ACC112 (cell line): Measurements from ENCODE around the gene ACTN2.

Experiments used
- H2AFZ ChIP-seq: fragments of 200-600 bp; sonication (generic); one replicate; pipeline ENCODE4 v1.6.0; 2017; ENCODE audit warnings: antibody characterized with exemption, low read length; ENCODE audit not compliant: unreplicated experiment
- H3K27ac ChIP-seq: fragments of 200-600 bp; sonication (generic); 2 replicates; pipeline ENCODE4 v1.5.1; 2014; ENCODE audit warnings: low read depth, mild to moderate bottlenecking, antibody characterized with exemption, low read length, moderate library complexity
- H3K27me3 ChIP-seq: fragments of 200-600 bp; sonication (generic); 2 replicates; pipeline ENCODE4 v1.6.1; 2014; ENCODE audit warnings: mild to moderate bottlenecking, antibody characterized with exemption, low read length, moderate library complexity, mixed read lengths; ENCODE audit not compliant: insufficient read depth
- H3K36me3 ChIP-seq: fragments of 200-600 bp; sonication (generic); 2 replicates; pipeline ENCODE4 v1.6.1; 2016; ENCODE audit warnings: mild to moderate bottlenecking, antibody characterized with exemption, low read length, moderate library complexity, mixed read lengths; ENCODE audit not compliant: insufficient read depth
- H3K4me1 ChIP-seq: fragments of 200-600 bp; sonication (generic); one replicate; pipeline ENCODE4 v1.6.1; 2016; ENCODE audit warnings: low read length, mixed read lengths; ENCODE audit not compliant: insufficient read depth, unreplicated experiment, control insufficient read depth
- H3K4me3 ChIP-seq: fragments of 200-600 bp; sonication (generic); 2 replicates; pipeline ENCODE4 v1.5.1; 2014; ENCODE audit warnings: mild to moderate bottlenecking, low read depth, low read length
- H3K79me2 ChIP-seq: fragments of 200-600 bp; sonication (generic); one replicate; pipeline ENCODE4 v1.6.0; 2016; ENCODE audit warnings: low read length; ENCODE audit not compliant: control insufficient read depth, unreplicated experiment, insufficient read depth

ACTN2 gene

GRCh38 chr1:236691348-236691747, 5.0 kb downstream of the ACTN2 start:
- Histone ChIP-seq H3K4me3 (no peak overlapping the region), H3K4me1 (peaks cover 18% of the 10 kb centered on the region), H3K36me3 (no peaks in the 10 kb centered on the region), H3K79me2 (no peaks in the 10 kb centered on the region), H3K27me3 (peaks cover 13% of the 10 kb centered on the region; the same call in 1 of the 2 replicates), H3K27ac (no peak overlapping the region), H2AFZ (no peak overlapping the region)

GRCh38 chr1:236692128-236692527, 5.8 kb downstream of the ACTN2 start:
- Histone ChIP-seq H3K27me3 (peaks cover 12% of the 10 kb centered on the region; the same call in 1 of the 2 replicates), H3K27ac (no peak overlapping the region), H3K4me1 (peaks cover 18% of the 10 kb centered on the region), H3K4me3 (no peak overlapping the region), H3K79me2 (no peaks in the 10 kb centered on the region), H2AFZ (no peak overlapping the region), H3K36me3 (no peaks in the 10 kb centered on the region)

- Histone ChIP-seq H3K36me3 (no peaks in the 10 kb centered on the region), H2AFZ (no peak overlapping the region), H3K27ac (no peak overlapping the region), H3K4me1 (peaks cover 12% of the 10 kb centered on the region), H3K27me3 (peaks cover 8% of the 10 kb centered on the region; the same call in 1 of the 2 replicates), H3K4me3 (no peak overlapping the region), H3K79me2 (no peaks in the 10 kb centered on the region)
Measured at GRCh38 chr1:236692742-236693141, 6.4 kb downstream of the ACTN2 start.

- Histone ChIP-seq H3K27me3 (no peaks in the 10 kb centered on the region), H3K36me3 (no peaks in the 10 kb centered on the region), H3K4me1 (no peaks in the 10 kb centered on the region), H3K4me3 (no peak overlapping the region), H2AFZ (no peak overlapping the region), H3K27ac (no peak overlapping the region), H3K79me2 (no peaks in the 10 kb centered on the region)
Measured at GRCh38 chr1:236699366-236699765, 13.1 kb downstream of the ACTN2 start.

- Histone ChIP-seq H3K27ac (no peak overlapping the region), H3K27me3 (no peaks in the 10 kb centered on the region), H3K36me3 (no peaks in the 10 kb centered on the region), H3K4me3 (no peak overlapping the region), H3K79me2 (no peaks in the 10 kb centered on the region), H3K4me1 (no peaks in the 10 kb centered on the region), H2AFZ (no peak overlapping the region)
Measured at GRCh38 chr1:236700903-236701302, 14.6 kb downstream of the ACTN2 start.

GRCh38 chr1:236701782-236702181, 15.5 kb downstream of the ACTN2 start:
- H3K27ac ChIP-seq = no peak overlapping the region
- H2AFZ ChIP-seq = no peak overlapping the region
- H3K79me2 ChIP-seq = no peaks in the 10 kb centered on the region
- H3K27me3 ChIP-seq = no peaks in the 10 kb centered on the region
- no peaks in the 10 kb centered on the region for H3K36me3 ChIP-seq
- H3K4me3 ChIP-seq = no peak overlapping the region
- no peaks in the 10 kb centered on the region for H3K4me1 ChIP-seq

- no peaks in the 10 kb centered on the region for H3K36me3 ChIP-seq
- no peaks in the 10 kb centered on the region for H3K27me3 ChIP-seq
- H3K4me3 ChIP-seq = no peak overlapping the region
- H3K4me1 ChIP-seq = no peaks in the 10 kb centered on the region
- no peaks in the 10 kb centered on the region for H3K79me2 ChIP-seq
- no peak overlapping the region for H2AFZ ChIP-seq
- no peak overlapping the region for H3K27ac ChIP-seq
Measured at GRCh38 chr1:236702791-236703394, 16.6 kb downstream of the ACTN2 start.

- no peaks in the 10 kb centered on the region for H3K79me2 ChIP-seq
- no peaks in the 10 kb centered on the region for H3K36me3 ChIP-seq
- no peak overlapping the region for H2AFZ ChIP-seq
- no peaks in the 10 kb centered on the region for H3K27me3 ChIP-seq
- H3K4me1 ChIP-seq = no peaks in the 10 kb centered on the region
- H3K27ac ChIP-seq = no peak overlapping the region
- no peak overlapping the region for H3K4me3 ChIP-seq
Measured at GRCh38 chr1:236705771-236706170, 19.5 kb downstream of the ACTN2 start.

GRCh38 chr1:236706183-236706582, 19.9 kb downstream of the ACTN2 start:
- Histone ChIP-seq H3K4me1 (no peaks in the 10 kb centered on the region), H3K36me3 (no peaks in the 10 kb centered on the region), H3K27ac (no peak overlapping the region), H3K4me3 (no peak overlapping the region), H3K79me2 (no peaks in the 10 kb centered on the region), H3K27me3 (no peaks in the 10 kb centered on the region), H2AFZ (no peak overlapping the region)

GRCh38 chr1:236710328-236710892, 24.1 kb downstream of the ACTN2 start:
- H3K27ac ChIP-seq = no peak overlapping the region
- H3K36me3 ChIP-seq = no peaks in the 10 kb centered on the region
- no peak overlapping the region for H3K4me3 ChIP-seq
- H2AFZ ChIP-seq = no peak overlapping the region
- H3K4me1 ChIP-seq = no peaks in the 10 kb centered on the region
- no peaks in the 10 kb centered on the region for H3K79me2 ChIP-seq
- no peaks in the 10 kb centered on the region for H3K27me3 ChIP-seq

GRCh38 chr1:236716160-236716559, 29.9 kb downstream of the ACTN2 start:
- H3K27me3 ChIP-seq = no peaks in the 10 kb centered on the region
- H3K4me1 ChIP-seq = no peaks in the 10 kb centered on the region
- no peak overlapping the region for H3K4me3 ChIP-seq
- H3K36me3 ChIP-seq = no peaks in the 10 kb centered on the region
- H2AFZ ChIP-seq = no peak overlapping the region
- H3K27ac ChIP-seq = no peak overlapping the region
- no peaks in the 10 kb centered on the region for H3K79me2 ChIP-seq
